Panc1 (cell line): ENCODE measurements around the gene HSF2BP. TPM values are rescaled to one million over a fixed set of nuclear protein-coding genes. Genes with fewer than 3 reads are reported as not detected.

Source experiments
- ATAC-seq: fragments of 200-7000 bp; cut with Tn5 transposase; 2 replicates; pipeline ENCODE4 v1.9.1; 2020; ENCODE audit warnings: mild to moderate bottlenecking, moderate library complexity
- BruUV-seq: library from RNA; stranded (reverse); fragments of 400-500 nt; replicated peaks from 2 replicates; lab custom pipeline; 2021; lab: Mats Ljungman, UMichigan
- CTCF ChIA-PET: fragments of 300-600 bp; sonication (Branson Sonifier 250); formaldehyde crosslinking; loops from one replicate; lab custom pipeline; 2022; ENCODE audit warnings: antibody characterized with exemption; lab: Charles Lee
- POLR2A ChIA-PET: fragments of 300-600 bp; sonication (Branson Sonifier 250); formaldehyde crosslinking; loops from one replicate; lab custom pipeline; 2022; ENCODE audit warnings: antibody characterized with exemption; lab: Charles Lee
- DNase-seq: peaks from one replicate; pipeline ENCODE4 v3.0.0-alpha.2; 2010; ENCODE audit warnings: low read depth, low spot score
- H3K27ac ChIP-seq: 2 replicates; pipeline ENCODE4 v1.5.1; 2011; ENCODE audit warnings: mild to moderate bottlenecking, low read length, inconsistent platforms
- H3K27me3 ChIP-seq: fragments of 200-500 bp; sonication (Bioruptor generic); 2 replicates; pipeline ENCODE4 v1.6.0; 2014; ENCODE audit warnings: low read length, inconsistent platforms; ENCODE audit not compliant: control insufficient read depth, insufficient read depth
- H3K36me3 ChIP-seq: fragments of 200-500 bp; sonication (Bioruptor generic); 2 replicates; pipeline ENCODE4 v1.5.1; 2014; ENCODE audit warnings: inconsistent platforms, mild to moderate bottlenecking, low read length, moderate library complexity; ENCODE audit not compliant: control insufficient read depth, insufficient read depth
- H3K4me1 ChIP-seq: 2 replicates; pipeline ENCODE4 v1.5.1; 2011; ENCODE audit warnings: inconsistent platforms, mild to moderate bottlenecking, low read length, moderate library complexity; ENCODE audit not compliant: control insufficient read depth, insufficient read depth
- H3K4me3 ChIP-seq, 2 experiments: 2 replicates each; pipeline ENCODE4 v1.5.1; 2011 to 2012; ENCODE audit warnings: low read depth in 2 of 2, low read length in 2 of 2, mild to moderate bottlenecking in 2 of 2, inconsistent platforms in 1 of 2, moderate library complexity in 1 of 2
- H3K9me3 ChIP-seq: fragments of 200-500 bp; sonication (Bioruptor generic); 2 replicates; pipeline ENCODE4 v1.5.1; 2014; ENCODE audit warnings: low read depth, mild to moderate bottlenecking, inconsistent platforms, low read length, moderate library complexity; ENCODE audit not compliant: control insufficient read depth, insufficient read depth
- POLR2AphosphoS5 ChIP-seq: IDR thresholded peaks from 2 replicates; pipeline ENCODE4 v1.6.1; 2012; ENCODE audit warnings: mild to moderate bottlenecking, low read depth, low read length, moderate library complexity
- REST ChIP-seq, 2 experiments: IDR thresholded peaks; 2 replicates each; pipeline ENCODE4 v1.6.1; 2011 to 2012; ENCODE audit warnings: low read depth in 2 of 2, control low read depth in 1 of 2, low read length in 1 of 2, mild to moderate bottlenecking in 1 of 2, moderate library complexity in 1 of 2; ENCODE audit not compliant: insufficient read depth in 1 of 2
- SIN3A ChIP-seq: IDR thresholded peaks from 2 replicates; pipeline ENCODE4 v1.6.1; 2012; ENCODE audit warnings: low read depth, mild to moderate bottlenecking, low read length, moderate library complexity, borderline replicate concordance; ENCODE audit not compliant: insufficient read depth
- TCF7L2 ChIP-seq: IDR thresholded peaks from 2 replicates; pipeline ENCODE4 v1.6.1; 2011; ENCODE audit warnings: mild to moderate bottlenecking, low read depth, low read length, inconsistent platforms
- in situ Hi-C: cut with HindIII; loops from 2 replicates; pipeline ENCODE4 v1.10.0; 2016; ENCODE audit warnings: low sequenced_read_pairs, low pct_unique_long_range_greater_than_20kb
- intact Hi-C: fragments of 100-400 bp; cut with micrococcal nuclease; formaldehyde crosslinking; loops from one replicate; pipeline ENCODE4 v1.10.0; 2022; ENCODE audit not compliant: unreplicated experiment
- total RNA-seq: library from RNA; stranded (reverse); gene quantifications from one replicate; pipeline ENCODE4 v1.2.1, GENCODE V29; 2021; ENCODE audit not compliant: unreplicated experiment
- TF ChIP-seq, protein P1 (sequence below): fragments of 450-650 bp; IDR thresholded peaks from 2 replicates; pipeline ENCODE4 v1.5.1; 2017; ENCODE audit warnings: mild to moderate bottlenecking

The HSF2BP gene
- total RNA-seq, 1 experiment from 2014 or later = 4.2 TPM

DNA sequence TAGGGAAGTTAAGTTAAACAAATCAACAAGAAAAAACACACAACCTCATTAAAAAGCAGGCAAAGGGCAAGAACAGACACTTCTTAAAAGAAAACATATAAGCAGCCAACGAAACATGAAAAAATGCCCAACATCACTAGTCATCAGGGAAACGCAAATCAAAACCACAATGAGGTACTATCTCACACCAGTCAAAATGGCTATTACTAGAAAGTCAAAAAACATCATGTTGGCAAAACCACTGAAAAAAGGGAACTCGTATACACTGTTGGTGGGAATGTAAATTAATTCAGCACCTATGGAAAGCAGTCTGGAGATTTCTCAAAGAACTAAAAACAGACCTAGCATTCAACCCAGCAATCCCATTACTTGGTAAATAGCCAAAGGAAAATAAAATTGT lies 51.1 kb downstream of the HSF2BP start:
- no peaks in the 10 kb centered on the region for H3K27me3 ChIP-seq
- CTCF ChIA-PET = no interaction called here
- DNase-seq (no peak), ATAC-seq (no peak)
- H3K4me3 ChIP-seq = no peak overlapping the region
- no peaks in the 10 kb centered on the region for H3K36me3 ChIP-seq
- in situ Hi-C loops = no loop called here
- no peak overlapping the region for H3K27ac ChIP-seq
- no TSS peak for BruUV-seq
- intact Hi-C loops = no loop called here
- TF ChIP-seq POLR2AphosphoS5 (no peak), TCF7L2 (no peak), SIN3A (no peak), REST (IDR thresholded peaks at IDR 0.05; ENCODE audit: insufficient read depth in 1 of 2, low read depth in 2 of 2, low read length in 1 of 2) (no peak)
- TF ChIP-seq, protein P1, sequence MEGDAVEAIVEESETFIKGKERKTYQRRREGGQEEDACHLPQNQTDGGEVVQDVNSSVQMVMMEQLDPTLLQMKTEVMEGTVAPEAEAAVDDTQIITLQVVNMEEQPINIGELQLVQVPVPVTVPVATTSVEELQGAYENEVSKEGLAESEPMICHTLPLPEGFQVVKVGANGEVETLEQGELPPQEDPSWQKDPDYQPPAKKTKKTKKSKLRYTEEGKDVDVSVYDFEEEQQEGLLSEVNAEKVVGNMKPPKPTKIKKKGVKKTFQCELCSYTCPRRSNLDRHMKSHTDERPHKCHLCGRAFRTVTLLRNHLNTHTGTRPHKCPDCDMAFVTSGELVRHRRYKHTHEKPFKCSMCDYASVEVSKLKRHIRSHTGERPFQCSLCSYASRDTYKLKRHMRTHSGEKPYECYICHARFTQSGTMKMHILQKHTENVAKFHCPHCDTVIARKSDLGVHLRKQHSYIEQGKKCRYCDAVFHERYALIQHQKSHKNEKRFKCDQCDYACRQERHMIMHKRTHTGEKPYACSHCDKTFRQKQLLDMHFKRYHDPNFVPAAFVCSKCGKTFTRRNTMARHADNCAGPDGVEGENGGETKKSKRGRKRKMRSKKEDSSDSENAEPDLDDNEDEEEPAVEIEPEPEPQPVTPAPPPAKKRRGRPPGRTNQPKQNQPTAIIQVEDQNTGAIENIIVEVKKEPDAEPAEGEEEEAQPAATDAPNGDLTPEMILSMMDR = no peak
- H3K4me1 ChIP-seq = peaks cover 23% of the 10 kb centered on the region
- no peaks in the 10 kb centered on the region for H3K9me3 ChIP-seq
- POLR2A ChIA-PET = interaction anchor here (0.6 kb wide), 1 partner anchor 1344 kb away, joined by 3 read pairs; no protein-coding TSS in a partner anchor

DNA sequence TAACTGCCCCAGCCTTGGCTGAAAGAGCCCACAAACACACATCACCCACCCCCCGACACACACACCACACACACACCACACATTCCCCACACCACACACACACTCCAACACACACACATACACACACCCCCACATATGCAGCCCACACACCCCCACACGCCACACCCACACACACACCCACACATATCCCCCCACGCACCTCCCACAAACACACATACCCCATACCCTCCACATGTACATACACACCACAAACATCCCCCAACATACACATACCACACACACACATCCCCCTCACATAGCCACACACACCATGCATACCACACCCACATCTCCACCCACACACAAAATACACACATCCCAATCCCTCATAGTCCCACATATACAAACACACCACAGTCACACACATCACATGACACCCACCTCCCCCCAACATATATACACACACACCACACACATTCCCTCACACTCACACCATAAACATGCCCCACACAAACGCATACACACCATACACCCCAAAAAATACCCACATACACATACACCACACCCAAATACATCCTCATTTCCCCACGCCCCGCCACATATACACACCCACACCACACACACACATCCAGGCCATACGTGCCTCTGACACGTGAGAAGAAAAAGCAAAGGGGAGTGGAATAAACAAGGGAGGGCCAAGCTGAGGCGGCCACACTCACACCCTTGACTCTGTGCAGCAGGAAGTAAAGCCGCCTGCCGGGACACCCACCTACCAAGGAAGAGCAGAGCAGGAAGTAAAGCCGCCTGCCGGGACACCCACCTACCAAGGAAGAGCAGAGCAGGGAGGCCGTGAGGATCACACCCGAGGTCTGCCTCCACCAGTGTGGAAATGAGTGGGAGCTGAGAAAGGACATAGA lies 53.7 kb downstream of the HSF2BP start:
- peak overlapping the region; percentile 54; the same call in 1 of the 2 replicates for H3K27ac ChIP-seq
- no peaks in the 10 kb centered on the region for H3K27me3 ChIP-seq
- DNase-seq = no peak
- CTCF ChIA-PET = no interaction called here
- BruUV-seq = no TSS peak
- no peak overlapping the region for H3K4me3 ChIP-seq
- ATAC-seq = no peak
- POLR2A ChIA-PET = no interaction called here
- peaks cover 38% of the 10 kb centered on the region for H3K4me1 ChIP-seq
- TF ChIP-seq SIN3A (no peak), REST (IDR thresholded peaks at IDR 0.05; ENCODE audit: insufficient read depth in 1 of 2, low read depth in 2 of 2, low read length in 1 of 2) (no peak), POLR2AphosphoS5 (no peak), TCF7L2 (no peak)
- TF ChIP-seq, protein P1 = no peak
- no peaks in the 10 kb centered on the region for H3K36me3 ChIP-seq
- H3K9me3 ChIP-seq = no peaks in the 10 kb centered on the region
- in situ Hi-C loops (no loop called here), intact Hi-C loops (no loop called here)
